ENCODE data around the gene PCSK4. TPM values are rescaled to one million over a fixed set of nuclear protein-coding genes. Genes with fewer than 3 reads are reported as not detected.

PCSK4 gene
- total and polyA plus RNA-seq, 10 of the 15 experiments (the other 5 are each of a cell fraction or from before 2014, with no cell fraction given): 0.27 to 0.99 (median 0.40) TPM; not detected in 3

DNA sequence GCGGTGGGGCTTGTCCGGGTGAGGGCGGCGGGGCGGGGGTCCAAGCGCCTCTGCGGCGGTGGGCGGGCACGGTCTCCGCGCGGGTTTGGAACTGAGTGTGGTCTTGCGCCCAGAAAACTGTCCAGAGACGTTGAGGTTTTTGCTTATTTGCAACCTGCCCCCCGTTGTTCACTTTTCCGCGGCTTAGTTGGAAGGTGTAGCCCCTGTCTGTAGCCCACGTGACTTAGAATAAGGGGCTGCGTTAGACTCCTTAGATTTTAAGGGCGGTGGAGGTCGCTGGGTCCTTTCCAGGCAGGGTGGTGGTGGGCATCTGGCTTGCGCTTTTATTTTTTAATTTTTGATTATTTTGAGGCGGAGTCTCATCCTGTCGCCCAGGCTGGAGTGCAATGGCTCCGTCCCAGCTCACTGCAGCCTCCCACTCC is 51.2 kb downstream of the PCSK4 start (continued):
- TF ChIP-seq MEF2B (IDR thresholded peaks at IDR 0.05; ENCODE audit: partially characterized antibody, poor library complexity, severe bottlenecking) (no peak), RAD21 (IDR thresholded peaks at IDR 0.05; ENCODE audit: insufficient read depth, low read depth, low read length) (no peak), LARP7 (IDR thresholded peaks at IDR 0.05) (no peak), POLR2AphosphoS5 (IDR thresholded peaks at IDR 0.05; ENCODE audit: low read length) (no peak), EP300 (IDR thresholded peaks at IDR 0.05; ENCODE audit: borderline replicate concordance in 1 of 2, control insufficient read depth in 1 of 2, low read depth in 2 of 2, low read length in 2 of 2) (no peak), CREB1 (IDR thresholded peaks at IDR 0.05; ENCODE audit: low read depth) (no peak)
- TF ChIP-seq, protein P1, sequence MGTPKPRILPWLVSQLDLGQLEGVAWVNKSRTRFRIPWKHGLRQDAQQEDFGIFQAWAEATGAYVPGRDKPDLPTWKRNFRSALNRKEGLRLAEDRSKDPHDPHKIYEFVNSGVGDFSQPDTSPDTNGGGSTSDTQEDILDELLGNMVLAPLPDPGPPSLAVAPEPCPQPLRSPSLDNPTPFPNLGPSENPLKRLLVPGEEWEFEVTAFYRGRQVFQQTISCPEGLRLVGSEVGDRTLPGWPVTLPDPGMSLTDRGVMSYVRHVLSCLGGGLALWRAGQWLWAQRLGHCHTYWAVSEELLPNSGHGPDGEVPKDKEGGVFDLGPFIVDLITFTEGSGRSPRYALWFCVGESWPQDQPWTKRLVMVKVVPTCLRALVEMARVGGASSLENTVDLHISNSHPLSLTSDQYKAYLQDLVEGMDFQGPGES (IDR thresholded peaks at IDR 0.05): no peak
- TF ChIP-seq, protein P2, sequence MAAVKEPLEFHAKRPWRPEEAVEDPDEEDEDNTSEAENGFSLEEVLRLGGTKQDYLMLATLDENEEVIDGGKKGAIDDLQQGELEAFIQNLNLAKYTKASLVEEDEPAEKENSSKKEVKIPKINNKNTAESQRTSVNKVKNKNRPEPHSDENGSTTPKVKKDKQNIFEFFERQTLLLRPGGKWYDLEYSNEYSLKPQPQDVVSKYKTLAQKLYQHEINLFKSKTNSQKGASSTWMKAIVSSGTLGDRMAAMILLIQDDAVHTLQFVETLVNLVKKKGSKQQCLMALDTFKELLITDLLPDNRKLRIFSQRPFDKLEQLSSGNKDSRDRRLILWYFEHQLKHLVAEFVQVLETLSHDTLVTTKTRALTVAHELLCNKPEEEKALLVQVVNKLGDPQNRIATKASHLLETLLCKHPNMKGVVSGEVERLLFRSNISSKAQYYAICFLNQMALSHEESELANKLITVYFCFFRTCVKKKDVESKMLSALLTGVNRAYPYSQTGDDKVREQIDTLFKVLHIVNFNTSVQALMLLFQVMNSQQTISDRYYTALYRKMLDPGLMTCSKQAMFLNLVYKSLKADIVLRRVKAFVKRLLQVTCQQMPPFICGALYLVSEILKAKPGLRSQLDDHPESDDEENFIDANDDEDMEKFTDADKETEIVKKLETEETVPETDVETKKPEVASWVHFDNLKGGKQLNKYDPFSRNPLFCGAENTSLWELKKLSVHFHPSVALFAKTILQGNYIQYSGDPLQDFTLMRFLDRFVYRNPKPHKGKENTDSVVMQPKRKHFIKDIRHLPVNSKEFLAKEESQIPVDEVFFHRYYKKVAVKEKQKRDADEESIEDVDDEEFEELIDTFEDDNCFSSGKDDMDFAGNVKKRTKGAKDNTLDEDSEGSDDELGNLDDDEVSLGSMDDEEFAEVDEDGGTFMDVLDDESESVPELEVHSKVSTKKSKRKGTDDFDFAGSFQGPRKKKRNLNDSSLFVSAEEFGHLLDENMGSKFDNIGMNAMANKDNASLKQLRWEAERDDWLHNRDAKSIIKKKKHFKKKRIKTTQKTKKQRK (IDR thresholded peaks at IDR 0.05; ENCODE audit: low read depth, low read length): no peak
- TF ChIP-seq, protein P3, sequence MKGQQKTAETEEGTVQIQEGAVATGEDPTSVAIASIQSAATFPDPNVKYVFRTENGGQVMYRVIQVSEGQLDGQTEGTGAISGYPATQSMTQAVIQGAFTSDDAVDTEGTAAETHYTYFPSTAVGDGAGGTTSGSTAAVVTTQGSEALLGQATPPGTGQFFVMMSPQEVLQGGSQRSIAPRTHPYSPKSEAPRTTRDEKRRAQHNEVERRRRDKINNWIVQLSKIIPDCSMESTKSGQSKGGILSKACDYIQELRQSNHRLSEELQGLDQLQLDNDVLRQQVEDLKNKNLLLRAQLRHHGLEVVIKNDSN (IDR thresholded peaks at IDR 0.05; ENCODE audit: borderline replicate concordance, extremely low read length, insufficient read depth, low read depth, low read length): peak; percentile 60

Data from GM12878 (cell line).